GM19023 (cell line): ENCODE data around the gene LMO2.
"Not testable (repeated sequence)": the region's sequence is repeated elsewhere in the genome, so short reads cannot be mapped to it uniquely, and the experiment has no call there.

Experiments used
- ATAC-seq: cut with Tn5 transposase; IDR thresholded peaks from one replicate; pipeline ENCODE4 v1.9.1; 2021; ENCODE audit warnings: mild to moderate bottlenecking, moderate library complexity; ENCODE audit not compliant: unreplicated experiment

Gene LMO2

DNA sequence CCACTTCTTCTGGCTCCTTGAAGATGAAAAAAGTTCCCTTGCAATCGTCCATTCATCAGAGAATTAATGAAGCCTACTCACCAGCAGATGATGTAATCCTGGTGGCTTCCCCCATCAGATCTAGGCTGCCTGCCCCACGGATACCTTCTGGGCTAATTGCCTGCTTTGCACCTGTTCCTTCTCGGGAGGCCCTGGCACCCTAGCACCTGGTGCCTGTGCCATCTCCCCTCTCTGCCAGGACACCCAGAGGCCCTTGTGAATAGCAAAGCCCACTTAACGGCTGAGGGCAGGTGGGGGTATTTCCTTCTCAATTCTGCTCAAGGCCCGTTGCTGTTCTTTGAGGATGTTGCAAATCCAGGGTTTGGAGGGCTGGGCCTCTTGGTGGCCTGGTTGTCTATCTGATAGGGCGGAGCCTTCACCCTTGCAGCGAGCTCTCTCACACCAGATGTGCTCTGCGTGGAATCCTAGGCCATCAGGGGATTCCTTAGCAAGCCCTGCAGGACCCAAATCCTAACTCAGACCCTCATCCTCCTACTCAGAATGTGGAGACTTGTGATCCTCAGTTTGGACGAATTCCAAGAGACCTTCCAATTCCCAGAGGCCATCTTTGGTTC is at the start of gene LMO2:
LMO2 (minus strand) TSS at position 363 of the 614 bp plus-strand sequence. CDS start 22,360 bp downstream, outside the sequence.
- ATAC-seq, result no peak

DNA sequence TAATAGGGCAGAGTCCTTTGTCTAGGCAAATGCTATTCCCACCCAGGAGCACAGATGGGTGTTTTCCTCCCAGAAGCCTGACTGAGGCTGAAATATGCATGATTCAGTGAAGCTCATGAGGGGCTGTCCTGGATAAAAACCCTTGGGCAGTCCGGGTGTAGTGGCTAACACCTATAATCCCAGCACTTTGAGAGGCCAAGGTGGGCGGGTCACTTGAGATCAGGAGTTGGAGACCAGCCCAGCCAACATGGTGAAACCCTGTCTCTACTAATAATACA is 48.6 kb upstream of the LMO2 start:
- ATAC-seq, result no peak

DNA sequence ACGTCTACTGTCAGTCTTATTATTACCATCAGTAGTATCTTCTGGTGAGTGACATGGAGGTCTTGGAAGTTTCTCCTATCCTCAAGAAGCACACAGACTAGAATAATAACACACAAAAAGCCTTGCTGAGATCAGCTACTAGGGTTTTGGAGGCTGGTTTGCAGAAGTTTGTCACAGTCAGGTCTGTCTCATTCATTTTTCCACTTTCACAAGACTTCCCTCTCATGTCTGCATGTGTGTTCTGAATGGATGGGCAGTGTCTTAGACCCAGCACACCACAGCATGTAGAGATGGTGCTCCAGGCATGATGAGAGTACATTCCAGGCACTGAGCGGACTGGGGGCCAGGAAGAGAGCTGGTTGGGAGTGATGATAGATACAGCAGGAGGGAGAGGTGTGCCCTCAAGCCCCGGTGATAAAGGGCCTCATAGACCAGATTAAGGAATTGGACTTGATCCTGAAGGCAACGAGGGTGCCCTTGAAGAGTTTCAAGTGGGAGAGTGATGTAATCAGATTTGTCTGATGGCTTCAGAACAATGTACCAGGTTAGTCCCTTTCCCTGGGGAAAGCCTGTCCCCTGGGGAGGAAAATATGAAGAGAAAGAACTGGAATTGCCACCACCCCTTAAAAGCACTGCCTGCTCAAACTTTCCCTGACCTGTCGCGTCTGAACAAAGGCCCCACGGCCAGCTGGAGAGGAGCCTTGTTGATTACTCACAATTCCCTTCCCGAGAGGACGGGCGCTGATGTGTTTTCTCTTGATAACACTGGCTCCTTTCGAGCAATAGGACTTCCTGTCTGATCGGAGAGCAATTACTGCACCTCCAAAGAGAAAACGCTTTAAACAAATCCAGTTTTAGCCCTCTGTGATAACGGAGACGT is 45.1 kb upstream of the LMO2 start:
- no peak for ATAC-seq

DNA sequence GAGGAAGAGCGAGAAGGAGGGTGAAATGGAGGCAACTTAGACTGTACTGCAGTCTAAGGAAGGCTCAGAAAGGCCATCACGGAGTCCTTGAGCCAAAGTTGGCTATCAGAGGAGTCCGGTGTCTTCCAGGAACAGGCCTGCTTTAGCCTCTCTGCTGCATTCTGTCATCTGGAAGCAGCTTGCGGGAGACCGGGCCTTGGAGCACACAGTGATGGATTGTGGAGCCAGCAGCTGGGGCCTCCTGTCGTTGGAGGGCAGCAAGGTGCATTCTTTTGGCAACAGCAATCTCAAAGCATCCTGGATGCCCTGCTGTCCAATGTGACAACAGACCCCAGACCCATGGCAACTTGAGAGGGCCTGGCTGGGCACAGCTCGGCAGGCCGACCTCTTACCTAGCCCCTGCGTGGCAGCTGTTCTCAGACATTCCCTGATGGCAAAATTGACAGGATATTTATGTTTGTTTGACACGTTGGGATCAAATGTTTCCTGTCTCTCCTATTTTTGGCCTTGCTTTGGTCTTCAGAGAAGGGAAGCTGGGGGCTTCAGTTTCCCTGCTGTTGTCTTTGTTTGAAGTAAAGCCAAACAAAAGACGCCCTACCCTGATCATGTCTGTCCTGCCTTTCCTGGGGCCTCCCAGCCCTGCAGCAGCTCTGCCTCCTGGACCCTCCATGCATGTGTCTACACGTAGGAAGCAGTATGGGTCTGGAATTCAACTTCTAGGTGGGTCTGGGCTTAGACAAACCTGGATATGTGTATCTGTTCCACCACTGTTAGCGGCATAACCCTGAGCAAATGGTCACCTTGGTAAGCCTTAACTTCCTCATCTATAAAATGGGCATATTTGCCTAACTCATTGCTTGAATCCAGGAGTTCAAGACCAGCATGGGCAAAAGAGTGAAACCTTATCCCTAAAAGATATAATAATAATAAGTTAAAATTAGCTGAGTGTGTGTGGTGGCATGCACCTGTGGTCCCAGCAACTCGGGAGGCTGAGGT is 43.9 kb upstream of the LMO2 start:
- no peak for ATAC-seq

DNA sequence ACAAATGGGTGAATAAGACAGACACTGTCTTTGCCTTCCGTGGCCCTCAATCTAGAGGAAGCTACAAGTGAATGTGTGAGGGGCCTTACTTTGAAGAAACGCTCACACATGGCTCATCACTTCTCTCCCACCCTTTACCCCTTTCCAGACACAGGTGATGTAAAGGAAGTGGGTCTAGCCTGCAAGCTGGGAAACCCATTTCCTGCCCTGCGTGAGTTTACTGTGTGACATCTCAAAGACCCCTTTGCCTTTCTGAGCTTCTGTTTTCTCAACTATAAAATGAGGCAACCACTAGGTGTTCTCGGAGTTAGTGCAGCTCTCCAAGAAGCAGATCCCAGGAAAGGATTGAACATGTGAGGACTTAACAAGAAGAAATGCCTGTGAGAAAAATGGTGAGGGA is 43.1 kb upstream of the LMO2 start:
- no peak for ATAC-seq

DNA sequence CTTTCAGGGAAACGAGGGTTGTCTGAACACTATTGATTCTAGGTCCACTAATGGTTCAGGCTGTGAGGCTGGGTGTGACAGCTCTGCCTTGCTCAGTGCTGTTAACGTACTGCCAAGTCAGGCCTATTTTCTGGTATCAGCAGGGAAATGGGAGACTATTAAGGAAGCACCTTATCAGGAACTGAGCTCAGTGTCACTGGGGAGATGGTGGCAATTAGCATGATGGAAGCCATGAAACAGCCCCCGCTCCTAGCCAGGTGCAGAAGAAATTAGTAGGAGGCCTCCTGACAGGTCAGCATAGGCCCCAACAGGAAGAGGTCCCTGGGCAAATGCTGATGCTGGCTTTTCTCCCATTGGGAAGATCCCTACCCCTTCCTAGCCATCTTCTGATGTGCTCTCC is 42.6 kb upstream of the LMO2 start:
- no peak for ATAC-seq

DNA sequence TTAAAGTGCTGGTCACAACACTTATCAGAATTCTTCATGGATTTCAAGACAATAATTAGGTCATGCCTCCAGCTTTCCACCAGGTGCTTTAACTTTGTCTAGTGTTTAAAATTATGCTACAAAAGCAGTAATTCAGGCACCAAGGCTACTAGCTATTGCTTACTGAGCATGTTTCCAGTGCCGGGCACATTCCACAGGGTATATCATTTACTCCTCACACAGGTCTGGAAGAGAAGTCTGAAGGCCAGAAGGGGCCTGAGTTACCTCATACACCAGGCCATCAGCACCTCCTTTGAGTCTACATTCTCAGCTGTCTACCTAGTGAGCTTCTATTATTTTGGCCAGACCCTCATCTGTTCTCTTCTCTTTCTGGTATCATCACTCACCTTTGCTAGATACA is 41.7 kb upstream of the LMO2 start:
- no peak for ATAC-seq

DNA sequence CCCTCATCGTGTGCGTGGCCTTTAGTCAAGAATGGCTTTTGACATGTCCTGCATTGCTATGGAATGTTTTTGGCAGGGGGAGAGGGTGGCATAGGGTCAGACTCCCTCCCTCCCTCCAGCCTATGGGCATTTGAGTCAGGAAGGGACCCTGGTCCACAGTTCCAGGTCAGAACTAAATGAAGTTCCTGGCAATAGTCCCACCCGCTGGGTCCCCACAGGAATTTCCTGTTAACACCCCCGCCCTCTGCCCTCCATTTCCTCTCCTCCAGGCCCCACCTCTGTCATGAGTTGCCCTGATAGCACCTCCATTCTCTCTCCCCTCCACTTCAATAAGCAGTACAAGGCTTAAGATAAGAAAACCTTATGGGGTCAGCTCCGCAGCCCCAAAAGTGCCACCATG is 40.8 kb upstream of the LMO2 start:
- no peak for ATAC-seq

DNA sequence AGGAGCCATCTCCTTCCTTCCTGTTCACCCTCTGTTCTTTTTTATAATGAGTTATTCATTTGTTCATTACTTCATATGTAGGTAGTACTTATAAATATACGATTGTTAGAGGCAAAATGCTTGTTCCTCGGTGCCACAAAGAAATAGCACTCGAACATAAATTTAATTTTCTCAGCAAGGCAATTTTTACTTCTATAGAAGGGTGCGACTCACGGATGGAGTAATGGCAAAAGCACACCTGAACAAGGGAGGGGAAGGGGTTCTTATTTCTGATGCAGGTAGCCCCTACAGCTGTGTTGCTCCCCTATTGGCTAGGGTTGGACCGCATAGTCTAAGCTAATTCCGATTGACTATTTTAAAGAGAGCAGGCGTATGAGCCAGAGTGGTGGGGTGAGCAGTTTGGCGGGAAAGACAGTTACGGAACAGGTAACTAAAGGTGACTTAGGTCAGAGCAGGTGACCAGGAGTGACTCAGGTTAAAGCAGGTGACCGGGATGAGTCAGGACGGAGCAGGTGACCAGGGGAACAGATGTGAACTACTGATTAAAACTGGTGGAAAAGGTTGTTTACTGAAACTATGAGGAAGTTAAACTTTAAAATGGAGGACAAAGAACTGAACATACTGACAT is 40.0 kb upstream of the LMO2 start:
- ATAC-seq, result not testable (repeated sequence)

DNA sequence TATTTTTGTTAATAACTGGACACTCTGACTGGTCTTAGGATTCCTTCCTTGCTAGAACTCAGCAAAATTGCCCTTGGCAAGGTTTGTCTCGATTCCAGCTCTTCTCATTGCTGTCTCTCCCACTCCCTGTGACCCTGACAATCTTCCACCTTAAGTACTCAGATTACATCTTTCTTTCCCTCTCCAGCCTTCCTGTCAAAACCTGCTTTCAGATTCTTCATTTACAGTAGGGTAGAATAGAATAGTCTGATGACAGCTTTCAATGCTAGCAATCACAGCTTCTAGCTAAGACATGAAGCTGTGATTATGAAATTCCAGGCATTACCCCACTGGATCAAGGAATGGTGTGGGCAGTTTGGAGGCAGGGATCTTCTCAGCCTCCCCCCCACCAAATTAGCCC is 39.2 kb upstream of the LMO2 start:
- ATAC-seq, result no peak

DNA sequence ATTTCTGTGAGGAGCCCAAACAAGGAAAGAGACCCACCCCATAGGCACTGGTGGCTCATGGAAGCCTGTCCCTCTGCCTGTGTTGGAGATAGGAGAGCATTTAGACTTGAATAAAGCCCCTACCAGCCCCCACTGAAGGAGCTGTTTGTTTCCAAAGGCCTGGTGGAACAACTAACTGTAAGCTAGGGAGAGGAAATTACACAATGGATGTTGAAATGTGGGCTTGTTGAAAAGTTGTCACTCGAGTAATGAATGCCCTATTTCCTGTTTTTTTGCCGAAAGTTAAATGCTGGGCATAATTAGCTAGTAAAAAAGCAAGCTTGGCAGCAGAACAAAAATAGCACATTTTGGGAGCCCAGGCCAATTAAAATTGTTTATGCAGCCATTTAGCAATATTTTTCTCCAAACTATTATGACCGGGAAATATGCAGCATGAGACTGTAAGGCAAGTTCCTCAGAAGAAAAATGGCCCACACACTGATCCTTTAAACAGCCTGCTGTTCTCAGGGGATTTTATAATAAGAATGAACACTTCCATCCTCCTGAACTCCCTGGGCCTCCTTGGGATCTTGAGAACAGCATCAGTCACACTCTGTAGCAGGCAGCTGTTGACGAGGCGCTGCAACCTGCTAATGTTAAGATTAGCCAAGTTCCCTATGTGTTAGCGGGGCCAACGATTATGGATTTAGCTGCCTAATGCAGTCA is 38.6 kb upstream of the LMO2 start:
- ATAC-seq, result no peak

DNA sequence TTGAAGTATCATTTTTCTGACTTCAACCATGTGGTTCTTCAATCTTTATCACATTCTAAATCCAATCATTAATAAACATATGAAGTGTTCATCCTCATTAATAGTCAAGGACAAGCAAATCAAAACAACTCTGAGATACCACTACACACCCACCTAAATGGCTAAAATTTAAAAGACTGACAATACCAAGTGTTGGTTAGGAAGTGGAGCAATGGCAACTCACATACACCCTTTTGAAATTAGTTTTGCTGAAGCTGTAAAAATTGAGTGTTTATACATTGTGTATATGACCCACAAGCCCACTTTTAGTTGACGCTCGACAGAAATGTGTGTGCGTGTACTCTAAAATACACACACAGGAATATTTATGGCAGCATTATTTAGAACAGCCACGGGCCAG is 36.7 kb upstream of the LMO2 start:
- ATAC-seq, result no peak

DNA sequence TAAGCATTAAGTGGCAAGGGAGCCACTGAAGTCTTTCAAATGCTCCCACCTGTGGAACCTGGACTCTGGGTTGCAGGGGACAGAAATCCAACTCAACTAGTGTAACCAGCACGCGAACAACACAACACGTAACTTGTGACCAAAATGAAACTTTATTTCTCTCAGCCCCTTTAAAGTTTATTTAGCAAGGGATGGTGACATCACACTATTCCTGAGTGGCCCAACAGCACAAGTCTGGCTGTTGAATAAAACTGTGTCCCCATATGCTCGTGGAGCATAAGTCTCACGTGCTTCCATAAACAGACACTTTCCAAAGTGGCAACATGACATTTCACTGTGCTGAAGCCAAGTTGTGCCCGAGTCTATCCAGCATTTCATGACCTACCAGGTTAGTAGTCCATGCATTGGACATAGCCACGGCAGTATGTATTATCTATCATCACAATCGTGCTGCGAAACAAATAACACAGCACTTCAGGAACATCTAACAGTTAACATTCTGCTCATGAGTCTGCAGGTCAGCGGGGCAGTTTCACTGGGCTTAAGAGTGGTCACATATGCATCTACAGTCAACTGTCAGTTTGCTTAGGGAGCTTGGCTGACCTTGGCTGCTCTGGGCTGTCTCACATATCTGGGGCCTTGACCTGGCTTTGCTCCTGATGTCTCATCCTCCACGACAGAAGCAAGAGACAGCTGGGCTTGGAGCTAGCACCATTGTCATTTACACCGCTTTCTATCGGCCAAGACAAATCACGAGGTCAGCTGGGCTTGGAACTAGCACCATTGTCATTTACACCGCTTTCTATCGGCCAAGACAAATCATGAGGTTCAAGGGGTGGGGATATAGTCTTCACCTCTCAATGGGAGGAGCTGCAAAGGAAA is 35.0 kb upstream of the LMO2 start:
- no peak for ATAC-seq

DNA sequence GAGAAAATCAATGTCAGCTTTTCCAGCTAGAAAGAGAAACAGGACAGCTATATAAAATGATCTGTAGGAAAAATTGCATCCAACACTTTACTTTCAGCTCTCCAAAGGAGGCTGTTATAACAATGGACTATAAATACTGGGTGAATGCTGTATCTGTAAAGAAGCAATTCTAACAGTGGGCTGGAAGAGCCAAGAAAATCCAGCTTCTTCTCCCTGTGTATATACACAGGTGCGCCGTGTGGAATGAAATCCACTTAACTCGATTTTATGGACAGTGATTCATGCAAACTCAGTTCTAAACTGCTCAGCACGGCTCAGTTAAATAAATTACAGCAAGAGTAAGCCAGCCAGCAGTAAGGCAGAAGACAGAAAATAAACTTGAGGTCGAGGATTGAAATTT is 32.5 kb upstream of the LMO2 start:
- no peak for ATAC-seq

DNA sequence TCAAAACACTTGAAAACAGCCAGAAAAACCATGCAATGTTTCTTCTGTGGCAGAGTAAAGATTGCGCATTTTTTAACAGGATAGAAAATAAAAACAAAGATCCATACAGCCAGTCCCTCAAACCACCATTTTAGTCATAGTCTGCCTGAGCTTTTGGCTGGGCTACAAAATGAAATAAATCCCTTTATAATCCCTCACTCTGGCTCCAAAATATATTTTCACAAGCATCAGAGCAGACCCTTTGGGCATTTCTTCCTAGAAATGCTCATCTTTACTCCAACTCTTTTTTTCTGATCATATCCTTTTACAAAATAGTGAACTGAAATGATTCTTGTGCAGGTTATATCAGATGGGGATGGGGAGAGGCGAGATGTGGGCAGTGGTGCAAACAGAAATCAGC is 31.8 kb upstream of the LMO2 start:
- ATAC-seq, result no peak

DNA sequence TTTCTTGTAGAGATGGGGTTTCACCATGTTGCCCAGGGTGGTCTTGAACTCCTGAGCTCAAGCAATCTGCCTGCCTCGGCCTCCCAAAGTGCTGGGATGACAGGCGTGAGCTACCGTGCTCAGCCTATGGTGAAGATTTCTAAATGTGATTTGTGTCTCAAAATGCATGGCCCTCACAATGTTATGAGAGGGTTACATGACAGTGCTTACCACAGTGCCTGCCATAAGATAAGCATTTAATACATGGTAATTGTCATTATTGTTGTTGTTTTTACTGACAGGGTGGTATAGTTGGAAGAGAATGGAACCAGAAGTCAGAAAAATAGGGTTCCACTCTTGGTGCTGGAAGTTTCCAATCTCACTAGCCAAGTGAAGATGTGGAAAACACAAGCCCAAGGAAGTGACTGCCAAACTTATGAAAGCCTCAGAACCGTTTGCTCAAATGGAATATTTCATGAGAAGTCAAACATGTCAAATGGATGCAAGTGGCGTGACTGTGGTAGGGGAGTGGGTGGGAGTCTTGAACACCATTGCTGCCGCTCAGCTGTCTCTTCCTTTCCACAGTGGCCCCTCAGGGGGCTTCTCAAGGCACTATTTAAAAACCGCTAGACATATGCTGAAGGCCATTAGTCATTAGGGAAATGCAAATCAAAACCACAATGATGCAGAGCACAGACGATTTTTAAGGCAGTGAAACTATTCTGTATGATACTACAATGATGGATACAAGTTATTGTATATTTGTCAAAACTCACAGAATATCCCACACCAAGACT is 29.1 kb upstream of the LMO2 start:
- ATAC-seq, result peak; percentile 95

DNA sequence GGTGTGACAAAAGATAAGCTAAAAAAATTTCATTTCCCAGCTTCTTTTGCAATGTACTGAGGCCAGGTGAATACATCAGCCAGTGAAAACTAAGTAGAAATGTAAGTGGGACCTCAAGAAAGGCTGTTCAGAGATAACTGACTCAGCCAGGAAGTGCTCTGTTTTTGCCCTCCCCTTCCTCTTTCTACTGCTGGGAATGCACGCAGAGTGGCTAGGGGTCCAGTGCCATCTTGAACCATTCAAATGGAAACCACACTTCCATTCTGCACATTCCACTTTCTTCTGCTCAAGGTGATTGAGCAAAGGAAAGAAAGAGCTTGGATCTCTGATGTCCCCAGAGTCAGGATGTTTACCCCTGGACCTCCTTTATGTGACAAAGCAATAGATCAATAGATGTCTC is 27.8 kb upstream of the LMO2 start:
- ATAC-seq, result no peak

DNA sequence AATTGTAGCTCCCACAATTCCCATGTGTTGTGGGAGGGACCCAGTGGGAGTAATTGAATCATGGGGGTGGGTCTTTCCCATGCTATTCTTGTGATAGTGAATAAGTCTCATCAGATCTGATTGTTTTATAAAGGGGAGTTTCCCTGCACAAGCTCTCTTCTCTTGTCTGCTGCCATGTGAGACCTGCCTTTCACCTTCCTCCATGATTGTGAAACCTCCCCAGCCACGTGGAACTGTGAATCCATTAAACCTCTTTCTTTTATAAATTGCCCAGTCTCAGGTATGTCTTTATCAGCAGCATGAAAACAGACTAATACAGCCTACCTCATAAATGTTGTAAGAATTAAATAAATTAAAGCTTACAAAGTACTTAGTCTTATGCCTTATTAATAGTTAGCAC is 25.5 kb upstream of the LMO2 start:
- not testable (repeated sequence) for ATAC-seq

DNA sequence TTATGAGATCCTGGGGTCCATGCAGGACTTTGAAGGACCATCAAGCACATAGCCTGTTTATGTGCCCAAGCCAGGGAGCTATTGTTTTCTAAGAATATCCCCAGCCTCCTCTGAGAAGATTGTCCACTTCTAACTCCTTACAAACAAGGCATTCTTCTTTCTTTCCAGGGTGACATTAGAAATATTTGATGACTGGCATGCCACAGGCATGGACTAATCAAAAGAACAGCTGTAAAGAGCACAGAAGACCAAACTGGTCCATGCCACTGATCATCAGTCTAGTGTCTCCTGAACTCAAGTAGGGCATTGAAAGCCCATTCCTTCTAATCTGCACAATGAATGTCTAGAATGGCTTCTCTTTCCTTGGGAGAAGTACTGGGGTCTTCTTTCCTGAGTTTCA is 24.9 kb upstream of the LMO2 start:
- no peak for ATAC-seq
